Globus pallidus (tissue), 1 donor: ENCODE data around the gene CLDN9.

Experiments used
- DNase-seq: peaks from one replicate; pipeline ENCODE4 v3.0.0-alpha.2; 2015; ENCODE audit warnings: low spot score

The CLDN9 gene

DNA sequence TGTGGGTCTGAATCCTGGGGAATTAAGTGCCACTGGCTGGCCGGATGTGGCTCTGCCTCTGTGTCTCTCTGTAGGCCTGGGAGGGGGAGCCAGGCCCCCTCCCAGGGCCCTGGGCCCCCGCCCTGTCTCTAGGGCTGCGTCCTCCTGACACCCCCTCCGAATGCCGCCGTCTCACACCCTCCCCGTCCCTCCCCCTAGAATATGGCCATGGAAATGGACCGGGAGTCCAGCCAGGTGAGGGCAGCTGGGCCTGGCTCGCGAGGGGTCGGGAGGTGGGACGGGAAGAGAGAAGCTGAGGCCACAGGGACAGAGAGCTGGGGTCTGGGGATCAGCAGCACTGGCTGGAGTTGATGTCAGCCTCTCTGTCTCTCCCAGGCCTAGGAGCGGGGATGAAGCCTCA is 16.4 kb upstream of the CLDN9 start:
- DNase-seq = no peak

DNA sequence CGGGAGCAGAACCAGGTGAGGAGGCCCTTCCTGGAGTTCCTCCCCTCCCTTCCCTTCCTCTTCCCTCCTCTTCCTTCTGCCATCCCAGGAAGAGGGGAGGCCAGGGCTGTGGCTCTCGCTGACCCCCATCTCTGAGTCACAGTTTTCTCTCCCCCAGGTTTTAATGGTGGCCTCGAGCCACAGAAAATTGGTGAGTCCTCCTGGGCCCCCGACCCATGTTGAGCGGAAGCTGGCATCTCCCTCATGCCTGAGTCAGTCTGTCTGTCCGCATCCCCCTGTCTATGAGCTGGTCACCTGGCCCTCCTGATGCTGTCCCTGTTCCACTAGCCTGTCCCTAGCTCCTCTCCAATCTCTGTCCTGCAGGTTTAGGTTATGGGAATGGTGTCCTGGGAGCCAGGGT is 12.8 kb upstream of the CLDN9 start:
- DNase-seq = no peak

DNA sequence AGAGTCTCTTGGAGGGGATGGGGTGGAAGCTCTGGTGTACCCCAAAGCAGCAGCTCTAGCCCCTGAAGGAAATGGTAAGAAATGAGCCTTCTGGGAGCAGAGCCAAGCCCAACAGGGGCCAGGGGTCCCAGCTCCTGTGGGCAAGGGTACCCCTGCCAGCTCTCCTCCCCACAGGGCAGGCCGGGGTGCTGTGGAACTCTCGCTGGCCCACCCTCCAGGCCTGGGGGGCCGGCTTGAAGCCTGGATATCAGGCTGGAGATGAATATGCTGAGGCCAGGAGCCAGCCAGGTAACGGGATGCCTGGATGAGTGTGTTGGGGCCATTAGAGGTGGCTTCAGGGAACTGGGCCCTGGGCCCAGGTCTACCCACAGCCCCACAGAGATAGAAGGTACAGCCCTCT is 12.2 kb upstream of the CLDN9 start:
- no peak for DNase-seq

DNA sequence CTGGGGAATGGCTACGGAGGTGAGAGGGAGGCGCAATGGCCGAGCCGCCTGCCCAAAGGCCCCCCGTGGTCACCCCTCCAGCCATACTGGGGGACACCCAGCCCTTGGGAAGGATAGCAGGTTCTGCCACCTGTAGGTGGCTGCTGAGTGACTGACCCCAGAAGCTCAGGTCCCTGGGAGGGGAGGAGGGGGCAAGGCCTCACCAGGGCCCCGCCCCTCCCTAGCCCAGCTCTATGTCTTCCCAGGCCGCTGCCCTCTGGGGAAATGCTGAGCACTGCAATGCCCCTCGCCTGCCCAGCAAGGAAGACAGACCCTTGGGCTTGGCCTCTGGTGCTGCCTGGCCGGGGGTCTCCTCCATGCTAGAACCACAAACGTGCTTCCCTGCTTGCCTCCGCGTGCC is 11.4 kb upstream of the CLDN9 start:
- no peak for DNase-seq

DNA sequence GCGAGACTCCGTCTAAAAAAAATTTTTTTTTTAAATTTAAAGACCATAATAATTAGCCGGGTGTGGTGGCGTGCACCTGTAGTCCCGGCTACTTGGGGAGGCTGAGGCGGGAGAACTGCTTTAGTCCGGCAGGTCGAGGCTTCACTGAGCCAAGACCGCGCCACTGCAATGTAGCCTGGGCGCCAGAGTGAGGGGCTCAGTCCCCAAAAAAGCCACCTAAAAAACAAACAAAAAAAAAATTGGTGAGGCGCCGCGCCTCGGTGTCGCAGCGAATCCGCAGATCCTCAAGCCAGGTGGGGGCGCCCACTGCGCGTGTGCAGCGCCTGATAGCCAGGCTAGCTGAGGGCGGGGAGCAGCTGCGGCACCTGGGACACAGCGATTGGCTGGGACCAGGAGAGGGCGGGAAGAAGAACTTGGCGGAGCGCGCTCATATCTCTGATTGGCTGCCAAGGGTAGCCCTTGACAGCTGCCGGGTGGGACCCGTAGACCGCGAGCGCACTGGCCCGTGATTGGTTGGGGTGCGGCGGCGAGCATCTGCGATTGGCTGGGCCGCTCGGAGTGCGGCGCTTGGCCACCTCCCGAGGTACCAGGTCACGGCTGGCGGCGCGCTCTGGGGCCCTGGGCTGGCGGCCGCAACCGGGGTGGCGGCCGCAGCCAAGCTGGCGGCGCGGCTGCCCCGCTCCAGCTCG is 9.0 kb upstream of the CLDN9 start:
- peak; percentile 98 for DNase-seq

DNA sequence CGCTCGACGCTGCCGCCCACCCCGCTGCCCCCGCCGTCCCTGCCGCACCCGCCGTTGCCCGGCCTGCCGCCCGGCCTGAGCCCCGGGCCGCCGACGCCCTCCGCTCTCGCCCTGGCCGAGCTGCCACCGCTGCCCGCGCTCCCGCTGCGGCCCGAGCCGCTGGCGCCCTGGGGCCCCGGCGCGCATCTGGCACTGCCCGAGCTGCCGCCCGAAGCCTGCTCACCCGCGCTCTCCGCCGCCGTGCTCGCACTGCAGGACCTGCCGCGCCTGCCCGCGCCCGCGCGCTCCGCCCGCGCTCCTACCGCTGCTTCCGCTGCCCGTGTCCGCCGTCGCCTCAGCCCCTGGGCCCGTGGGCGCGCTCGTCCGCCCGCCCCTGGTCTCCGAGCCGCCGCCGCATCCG is 8.4 kb upstream of the CLDN9 start:
- DNase-seq = no peak

DNA sequence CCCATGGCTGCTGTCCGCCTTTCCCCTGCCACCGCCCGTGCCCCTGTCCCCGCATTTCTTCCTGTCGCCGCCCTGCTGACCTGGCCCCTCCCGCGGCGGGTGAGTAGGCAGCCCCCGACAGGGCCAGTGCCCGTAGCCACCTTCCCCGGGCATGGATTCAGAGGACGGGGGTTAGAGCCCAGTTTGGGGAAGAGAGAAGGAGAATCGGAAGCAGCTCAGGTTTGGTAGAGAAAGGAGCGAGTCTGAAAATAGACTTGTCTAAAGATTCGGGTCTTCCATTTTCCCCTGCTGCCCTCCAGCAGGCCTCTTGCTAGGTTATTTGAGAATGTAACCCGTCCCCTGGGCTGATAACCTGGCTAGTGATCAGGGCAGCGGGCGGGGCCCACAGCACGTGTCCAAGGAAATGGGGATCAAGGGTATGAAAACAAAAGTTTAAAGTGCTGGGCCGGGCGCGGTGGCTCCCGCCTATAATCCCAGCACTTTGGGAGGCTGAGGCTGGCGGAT is 7.9 kb upstream of the CLDN9 start:
- no peak for DNase-seq

DNA sequence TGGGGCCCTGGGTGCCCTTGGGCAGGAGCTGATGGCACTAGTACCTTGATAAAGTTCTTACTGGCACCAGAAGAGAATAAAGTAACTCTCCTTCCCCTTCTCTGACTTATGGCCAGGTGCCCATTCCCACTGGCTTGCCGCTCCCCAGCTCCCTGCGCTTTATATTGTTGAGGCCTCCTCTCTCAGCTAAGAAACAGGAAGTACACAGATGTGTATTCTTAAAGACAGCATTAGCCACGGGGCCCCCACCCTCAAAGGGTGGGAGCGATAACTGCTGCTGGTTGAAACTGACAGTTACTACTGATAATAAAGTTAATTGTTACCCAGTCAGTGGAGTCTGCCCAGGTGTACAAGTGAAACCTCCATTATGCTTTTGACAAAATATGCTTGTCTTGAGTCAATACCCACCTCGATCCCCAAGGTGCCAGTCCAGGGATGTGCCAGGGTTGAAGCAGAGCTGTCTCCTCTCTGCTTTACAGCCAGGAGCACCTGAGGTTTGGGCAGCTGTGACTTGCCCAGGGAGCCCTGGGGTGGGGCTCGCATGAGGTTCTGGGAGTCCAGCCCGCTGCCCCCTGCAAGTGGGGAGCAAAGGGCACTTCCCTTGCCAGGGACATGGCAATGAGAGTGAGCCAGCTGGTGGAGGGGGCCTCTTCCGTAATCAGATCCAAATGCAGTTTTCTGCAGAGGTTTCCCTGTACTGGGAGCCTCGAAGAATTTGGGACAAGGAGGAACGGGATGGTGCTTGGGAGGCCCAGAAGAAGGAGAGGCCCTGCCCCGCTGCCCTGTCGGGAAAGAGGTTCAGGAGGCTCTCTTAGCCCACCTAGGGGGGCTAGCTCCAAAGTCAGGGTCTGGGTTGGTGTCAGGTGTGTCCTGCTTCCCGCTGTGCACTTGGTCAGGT is 5.4 kb upstream of the CLDN9 start:
- DNase-seq = no peak

DNA sequence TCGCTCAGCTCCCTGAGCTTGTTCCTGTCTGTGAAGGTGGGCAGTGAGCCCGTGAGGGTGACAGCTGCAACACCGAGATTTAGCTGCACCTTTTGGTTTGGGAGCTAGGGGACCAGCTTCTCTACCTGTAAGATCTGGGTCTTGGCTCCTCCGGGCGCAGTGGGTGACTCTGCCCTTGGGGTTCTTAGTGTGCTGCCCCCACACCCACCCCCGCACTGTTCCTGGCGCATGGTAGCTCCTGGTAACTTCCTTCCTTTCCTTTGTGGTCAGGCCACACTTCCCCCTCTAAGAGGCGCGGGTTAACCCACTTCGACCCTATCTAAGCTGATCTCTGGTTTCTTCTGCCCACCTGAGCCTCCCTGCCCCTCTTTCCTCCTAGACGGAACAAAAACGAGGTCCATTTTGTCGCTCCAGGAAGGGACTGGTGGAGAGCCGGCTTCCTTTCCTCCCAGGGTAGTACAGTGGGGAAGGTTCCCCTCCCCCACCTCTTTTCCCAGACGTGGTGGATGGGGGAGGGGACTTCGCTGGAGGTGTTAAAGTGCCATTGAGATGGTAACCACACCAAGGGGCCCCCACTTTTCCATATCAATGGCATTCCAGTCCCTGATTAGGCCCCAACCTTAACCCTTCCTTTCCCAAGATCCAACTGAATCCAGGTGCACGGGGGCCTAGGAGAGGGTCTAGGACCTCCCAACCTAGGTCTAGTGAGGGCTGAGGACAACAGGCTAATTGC is 4.6 kb upstream of the CLDN9 start:
- peak; percentile 33 for DNase-seq

DNA sequence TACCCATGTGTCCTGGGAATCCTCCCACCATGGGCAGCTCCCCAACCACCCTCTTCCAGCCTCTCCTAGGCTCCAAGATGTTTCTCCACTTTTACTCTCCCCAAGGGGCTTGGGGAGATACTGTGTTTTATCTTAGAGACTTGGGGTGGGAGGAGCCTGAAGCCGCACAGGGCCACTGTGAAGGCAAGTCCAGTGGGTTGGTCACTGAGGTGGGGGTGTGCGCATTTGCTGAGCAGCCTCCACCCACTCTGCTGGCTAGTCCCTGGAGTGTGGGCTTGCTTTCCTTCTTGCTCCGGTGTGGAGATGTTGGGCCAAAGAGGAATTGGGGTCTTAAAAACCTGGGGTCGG is 4.1 kb upstream of the CLDN9 start:
- no peak for DNase-seq

DNA sequence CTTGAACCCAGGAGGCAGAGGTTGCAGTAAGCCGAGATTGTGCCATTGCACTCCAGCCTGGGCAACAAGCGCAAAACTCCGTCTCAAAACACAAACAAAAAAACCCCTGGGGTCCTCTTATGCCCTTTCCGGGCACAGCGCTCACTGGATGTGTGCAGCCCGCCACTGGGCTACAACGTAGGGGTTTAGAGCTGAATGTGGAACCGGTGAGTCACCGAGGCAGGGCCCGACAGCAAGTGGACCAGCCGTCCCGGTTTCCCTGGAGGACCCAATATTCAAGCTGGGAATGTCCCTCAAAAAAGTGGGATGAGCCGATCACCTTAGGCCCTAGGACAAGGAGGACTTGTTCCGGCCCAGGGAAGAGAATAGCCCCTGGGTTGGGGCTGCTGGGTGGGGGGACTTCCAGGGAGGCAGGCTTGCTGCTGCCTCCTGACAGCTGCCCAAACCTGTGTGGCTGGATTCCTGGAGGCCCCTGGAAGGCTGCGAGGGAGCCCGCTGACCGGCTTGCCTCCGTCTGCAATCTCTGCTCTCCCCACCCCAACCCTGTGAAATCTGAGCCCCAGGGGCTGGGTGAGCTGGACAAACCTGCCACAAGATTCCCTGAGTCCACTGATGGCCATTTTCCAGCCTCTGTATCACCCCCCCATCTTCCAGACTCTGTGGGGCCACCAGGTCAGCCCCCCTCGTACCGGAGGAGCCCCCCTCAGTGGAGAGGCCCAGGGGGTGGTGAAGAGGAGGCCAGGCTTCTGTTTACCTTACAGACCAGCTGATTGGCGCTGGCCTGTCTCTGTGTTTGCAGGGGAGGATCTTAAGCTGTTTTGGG is 2.9 kb upstream of the CLDN9 start:
- no peak for DNase-seq

DNA sequence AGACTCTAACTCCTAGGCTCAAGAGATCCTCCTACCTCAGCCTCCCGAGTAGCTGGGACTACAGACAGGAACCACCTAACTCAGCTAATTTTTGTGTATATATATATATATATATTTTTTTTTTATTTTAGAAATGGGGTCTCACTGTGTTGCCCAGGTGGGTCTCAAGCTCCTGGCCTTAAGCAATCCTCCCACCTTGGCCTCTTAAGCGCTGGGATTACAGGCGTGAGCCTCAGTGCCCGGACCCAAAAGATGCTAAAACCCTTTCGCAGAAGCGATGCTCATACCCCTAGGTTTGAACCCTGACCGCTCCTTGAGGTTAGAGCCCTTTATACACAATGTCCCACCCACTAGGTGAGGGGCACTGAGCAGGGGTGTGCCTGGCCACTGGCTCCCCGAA is 2.2 kb upstream of the CLDN9 start:
- no peak for DNase-seq

DNA sequence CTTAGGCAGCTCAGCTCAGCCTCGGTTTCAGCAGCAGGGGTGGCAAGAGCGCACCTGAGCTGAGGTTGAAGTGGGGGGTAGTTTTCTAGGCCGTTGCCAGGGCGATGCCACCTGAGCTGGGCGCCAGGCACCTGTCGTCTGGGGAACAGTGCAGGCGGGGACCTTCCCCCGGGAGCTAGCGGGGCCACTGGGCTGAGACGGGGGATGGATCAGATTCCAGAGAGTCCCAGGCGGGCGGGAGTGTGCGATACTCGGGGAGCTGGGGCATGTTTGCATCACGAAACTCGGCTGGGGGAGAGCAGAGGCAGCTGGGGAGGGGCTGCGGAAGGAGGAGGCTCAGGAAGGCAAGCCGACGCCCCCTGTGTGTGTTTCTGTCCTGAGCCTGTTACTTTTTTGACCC is 477 bp upstream of the CLDN9 start:
- no peak for DNase-seq

DNA sequence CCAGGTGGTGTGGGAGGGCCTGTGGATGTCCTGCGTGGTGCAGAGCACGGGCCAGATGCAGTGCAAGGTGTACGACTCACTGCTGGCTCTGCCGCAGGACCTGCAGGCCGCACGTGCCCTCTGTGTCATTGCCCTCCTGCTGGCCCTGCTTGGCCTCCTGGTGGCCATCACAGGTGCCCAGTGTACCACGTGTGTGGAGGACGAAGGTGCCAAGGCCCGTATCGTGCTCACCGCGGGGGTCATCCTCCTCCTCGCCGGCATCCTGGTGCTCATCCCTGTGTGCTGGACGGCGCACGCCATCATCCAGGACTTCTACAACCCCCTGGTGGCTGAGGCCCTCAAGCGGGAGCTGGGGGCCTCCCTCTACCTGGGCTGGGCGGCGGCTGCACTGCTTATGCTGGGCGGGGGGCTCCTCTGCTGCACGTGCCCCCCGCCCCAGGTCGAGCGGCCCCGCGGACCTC is 798 bp downstream of the CLDN9 start:
- no peak for DNase-seq

DNA sequence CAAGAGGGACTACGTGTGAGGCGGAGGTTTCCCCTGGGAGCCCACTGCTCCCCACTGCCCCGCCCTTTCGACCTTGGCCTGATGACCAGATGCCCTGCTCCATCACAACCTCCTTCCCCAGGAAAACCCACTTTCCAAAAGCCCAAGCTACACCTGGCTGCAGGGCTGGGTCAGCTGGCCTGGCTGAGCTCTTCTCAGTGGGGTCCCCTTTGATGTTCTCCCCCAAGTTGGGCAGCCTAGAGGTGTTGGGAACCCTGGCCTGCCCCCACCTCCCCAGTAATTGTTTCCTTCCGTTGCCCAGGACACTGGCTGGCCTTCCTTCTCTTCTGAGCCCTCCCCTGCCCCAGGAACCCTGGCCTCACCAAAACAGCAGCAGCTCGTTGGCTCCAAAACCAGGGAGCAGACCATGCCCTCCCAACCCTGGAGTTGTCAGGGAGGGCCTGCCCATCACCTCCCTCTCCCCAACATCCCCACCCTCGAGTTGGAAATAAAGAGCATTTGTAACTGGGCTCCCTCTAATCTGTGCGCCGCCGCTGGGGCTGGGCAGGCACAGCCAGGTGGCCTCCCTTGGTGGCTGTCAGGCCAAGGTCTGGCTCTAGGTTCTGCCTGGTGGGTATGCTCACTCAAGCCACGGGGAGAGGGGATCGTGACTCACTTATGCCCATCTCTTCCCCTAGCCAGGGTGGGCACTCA is 1.4 kb downstream of the CLDN9 start:
- no peak for DNase-seq

DNA sequence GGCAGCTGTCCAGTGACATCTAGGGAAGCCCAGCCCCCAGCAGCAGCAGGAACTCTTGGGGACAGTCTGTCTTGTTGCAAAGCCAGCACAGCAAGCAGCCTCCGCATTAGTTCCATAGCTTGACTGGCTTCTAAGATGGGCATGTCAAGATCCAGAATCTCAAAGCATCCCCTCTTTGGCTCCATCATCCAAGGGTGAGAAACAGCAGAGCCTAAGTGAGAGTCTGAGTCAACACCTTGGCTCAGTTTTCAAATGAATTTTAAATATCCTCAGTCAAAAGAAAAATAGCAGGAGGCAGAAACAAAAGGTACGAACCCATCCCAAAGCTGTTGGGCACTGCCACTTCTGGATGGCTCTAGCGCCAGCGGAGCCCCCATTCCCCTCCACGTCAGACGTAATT is 2.2 kb downstream of the CLDN9 start:
- no peak for DNase-seq

DNA sequence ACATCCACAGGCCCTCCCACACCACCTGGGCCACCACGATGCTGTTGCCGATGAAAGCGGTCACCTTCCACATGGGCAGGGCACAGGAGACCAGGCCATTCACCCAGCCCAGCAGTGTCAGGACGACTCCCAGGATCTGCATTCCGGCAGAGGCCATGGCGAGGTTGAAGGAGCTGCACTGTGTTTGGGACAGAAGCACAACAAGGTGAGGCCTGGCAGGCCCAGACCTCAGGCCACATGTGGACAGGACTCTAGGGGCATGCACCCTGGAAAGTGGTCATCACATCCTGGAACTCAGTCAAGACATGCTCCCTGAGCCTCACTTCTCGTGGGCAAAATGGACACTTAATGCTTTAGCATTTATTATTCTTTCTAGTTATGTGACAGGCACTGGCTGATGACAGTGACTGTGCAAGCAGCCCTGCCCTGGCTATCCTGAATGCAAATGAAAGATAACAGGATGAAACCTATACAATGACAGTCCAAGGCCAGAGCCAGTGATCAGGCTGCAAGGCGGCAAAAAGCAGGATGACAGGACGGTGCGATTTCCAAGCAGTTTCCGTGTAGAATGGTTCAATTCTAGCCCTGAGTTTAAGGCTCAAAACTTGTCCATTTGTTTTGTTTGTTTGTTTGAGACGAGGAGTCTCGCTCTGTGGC is 3.3 kb downstream of the CLDN9 start:
- no peak for DNase-seq

DNA sequence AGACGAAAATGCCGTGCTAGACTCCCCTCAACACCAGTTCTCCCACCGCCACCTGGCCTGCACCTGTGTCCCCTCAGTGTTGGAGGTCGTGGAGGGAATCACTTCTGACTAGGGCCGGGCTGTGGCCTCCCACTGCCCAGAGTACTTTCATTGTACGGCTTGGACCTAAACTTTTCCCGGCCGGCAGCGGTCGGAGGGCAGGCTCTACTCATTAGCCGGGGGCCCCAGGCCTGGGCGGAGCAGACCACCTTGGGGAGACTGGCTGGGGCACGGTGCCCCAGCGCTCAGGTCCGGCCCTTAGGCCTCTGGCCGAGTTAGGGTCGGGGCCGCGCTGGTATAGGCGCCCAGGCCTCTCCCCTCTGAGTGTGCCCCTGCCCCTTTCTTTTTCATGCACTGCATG is 4.6 kb downstream of the CLDN9 start:
- no peak for DNase-seq

DNA sequence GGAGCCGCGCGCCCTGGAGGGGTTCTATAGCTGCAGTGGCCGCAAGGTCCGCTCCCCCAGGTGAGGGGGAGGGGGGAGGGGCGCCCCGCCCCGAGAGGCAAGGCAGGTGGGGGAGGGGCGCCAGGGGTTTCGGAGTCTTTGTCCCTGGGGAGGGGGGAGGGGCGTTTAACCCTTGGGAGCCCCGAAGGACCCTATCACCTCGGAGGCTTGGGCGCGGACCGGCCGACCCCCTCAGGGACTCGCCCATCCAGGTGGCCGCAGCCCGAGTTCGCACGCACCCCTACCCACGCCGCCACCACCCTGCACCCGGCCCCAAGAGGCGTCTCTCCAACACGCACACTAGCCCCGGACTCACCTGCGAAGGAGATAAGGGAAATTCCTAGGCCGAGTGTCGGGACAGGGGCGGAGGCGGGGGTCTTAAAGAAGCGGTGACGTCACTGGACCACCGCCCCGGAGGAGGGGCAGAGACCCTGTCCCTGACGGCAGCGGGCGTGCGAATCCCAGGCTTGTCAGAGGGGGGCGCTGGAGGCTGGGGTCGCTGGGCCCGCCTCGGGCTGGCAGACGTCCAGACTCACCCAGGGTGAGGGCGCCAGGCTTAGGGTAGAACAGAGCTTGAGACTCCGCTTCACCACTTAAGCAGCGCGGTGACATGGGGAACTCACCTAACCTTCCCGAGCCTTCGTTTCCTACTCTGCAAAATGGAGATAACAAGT is 5.2 kb downstream of the CLDN9 start, which contains the start of gene CLDN6:
TSS of gene CLDN6 (minus strand) at position 390 of the 713 bp plus-strand sequence. CDS start 2,162 bp downstream, outside the sequence.
- DNase-seq = no peak
